Activated CD8-positive, alpha-beta memory T cell treated with anti-CD3 and anti-CD28 coated beads, Interleukin-2, amount 50 U/mL, for 24 hours (primary cell): ENCODE results near the gene OSBPL6.
A peak's percentile ranks its signal among the peaks of the same experiment; 100 is the strongest.
"Not testable (repeated sequence)": the region's sequence is repeated elsewhere in the genome, so short reads cannot be mapped to it uniquely, and the experiment has no call there.

Experiments
- DNase-seq: peaks from one replicate; pipeline ENCODE4 v3.0.0-alpha.2; 2020; ENCODE audit errors: extremely low read depth

Gene OSBPL6

GRCh38 chr2:178401994-178402437 lies 207.7 kb downstream of the OSBPL6 start:
- no peak for DNase-seq

DNA sequence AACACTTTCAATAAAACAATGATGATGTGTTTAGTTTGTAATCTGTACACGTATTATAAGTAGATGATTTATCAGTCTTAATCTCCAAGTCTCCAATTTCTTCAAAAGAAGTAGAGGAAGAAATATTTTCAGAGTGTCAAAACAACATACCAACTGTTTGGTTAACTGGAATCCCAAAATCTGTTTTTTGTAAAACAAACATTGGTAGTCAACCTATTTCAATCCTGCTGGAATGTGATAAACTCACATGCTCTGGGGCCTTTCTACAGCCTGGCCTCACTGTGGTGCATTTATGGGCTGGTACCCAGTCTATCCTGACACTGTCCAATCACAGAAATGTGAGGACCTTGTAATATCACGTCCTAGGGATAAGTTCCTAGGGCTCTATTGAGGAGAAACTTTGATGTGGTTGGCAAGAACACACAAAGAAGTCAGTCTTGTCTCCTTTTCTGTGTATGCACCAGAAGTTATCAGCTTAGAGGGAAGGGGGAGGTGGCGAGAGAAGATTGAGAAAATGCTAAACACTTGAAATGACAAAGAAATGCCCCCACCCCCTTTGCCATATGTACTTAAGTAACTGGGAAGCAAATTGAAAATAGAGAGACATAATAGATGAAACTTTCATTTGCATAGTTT lies 209.5 kb downstream of the OSBPL6 start:
- DNase-seq, result no peak

GRCh38 chr2:178404368-178404767 lies 210.1 kb downstream of the OSBPL6 start:
- DNase-seq, result no peak

DNA sequence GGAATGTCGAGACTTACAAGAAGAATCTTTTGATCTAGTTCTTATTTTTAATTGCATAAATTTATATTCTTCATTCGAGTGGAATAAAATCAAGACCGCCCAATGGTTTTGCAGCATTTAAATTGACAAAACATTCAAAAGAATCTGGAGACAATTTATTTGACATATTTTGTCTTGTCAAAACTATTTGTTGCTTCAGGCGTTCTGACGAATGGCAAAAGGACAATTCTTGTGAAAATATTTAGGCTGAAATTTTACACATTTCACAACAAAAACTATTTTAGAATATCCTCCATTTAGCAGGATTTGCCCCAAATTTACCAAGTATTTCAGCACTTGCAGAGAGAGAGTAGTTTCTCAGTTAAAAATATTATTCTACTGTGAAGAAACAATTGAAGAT lies 214.9 kb downstream of the OSBPL6 start:
- no peak for DNase-seq

GRCh38 chr2:178412047-178412446 lies 217.7 kb downstream of the OSBPL6 start:
- DNase-seq, result no peak

- not testable (repeated sequence) for DNase-seq
These were observed 218.1 kb downstream of the OSBPL6 start for GRCh38 chr2:178412453-178412852.

DNA sequence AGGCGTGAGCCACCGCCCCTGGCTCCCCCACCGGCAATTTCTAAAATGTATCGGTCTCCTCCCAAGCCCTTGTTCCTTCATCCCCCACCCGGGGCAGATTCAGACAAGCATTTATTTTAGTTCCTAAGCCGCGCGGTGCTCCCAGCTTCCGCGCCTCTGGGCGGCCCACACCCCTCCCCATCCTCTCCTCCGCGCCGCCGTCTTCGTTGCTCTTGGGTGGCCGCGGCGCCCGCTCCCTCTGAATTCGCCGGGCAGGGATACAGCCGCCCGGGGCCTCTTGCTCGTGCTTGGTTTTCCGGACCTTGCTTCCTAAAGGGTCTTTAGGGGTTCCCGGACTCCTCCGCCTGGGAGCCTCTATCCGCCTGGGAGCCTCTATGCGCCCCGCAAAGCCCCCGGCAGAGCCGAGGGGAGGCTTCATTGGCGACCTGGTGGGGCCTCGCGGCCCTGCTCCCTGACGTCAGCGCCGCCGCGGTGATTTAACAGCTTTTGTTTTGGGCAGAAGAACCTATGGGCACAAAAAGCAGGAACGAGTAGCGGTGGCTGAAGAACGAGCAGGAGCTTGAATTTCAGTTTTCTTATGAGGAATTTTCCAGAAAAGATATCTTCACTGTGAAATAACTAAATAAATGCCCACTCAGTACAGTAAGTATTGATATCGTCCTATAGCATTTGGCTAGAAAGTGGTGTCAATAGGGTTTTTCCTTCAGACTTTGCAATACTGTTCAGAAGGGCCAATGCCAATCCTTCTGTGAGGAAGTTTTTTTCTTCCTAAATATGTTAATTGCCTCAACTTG lies 219.4 kb downstream of the OSBPL6 start:
- peak; percentile 47 for DNase-seq

GRCh38 chr2:178414266-178415247 lies 220.2 kb downstream of the OSBPL6 start:
- peak; percentile 65 for DNase-seq

- no peak for DNase-seq
These were observed 221.7 kb downstream of the OSBPL6 start for GRCh38 chr2:178415979-178416378.

DNA sequence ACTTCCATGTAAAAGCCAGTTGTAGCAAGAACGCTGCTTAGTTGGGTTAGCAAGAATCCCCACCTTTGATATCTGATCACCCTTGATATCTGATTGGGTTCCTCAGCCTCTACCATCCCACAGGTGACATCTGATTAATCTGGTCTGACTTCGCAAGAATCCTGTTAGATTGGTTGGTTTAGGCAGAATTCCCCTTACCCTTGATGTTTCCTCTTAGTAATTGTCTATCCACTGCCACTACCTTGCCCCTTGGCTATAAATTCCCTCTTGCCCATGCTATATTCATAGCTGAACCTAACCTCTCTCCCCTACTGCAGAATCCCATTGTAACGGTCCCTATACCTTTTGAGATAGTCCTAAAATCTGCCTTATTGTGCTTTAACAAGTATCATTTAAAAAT lies 223.6 kb downstream of the OSBPL6 start:
- DNase-seq, result no peak

DNA sequence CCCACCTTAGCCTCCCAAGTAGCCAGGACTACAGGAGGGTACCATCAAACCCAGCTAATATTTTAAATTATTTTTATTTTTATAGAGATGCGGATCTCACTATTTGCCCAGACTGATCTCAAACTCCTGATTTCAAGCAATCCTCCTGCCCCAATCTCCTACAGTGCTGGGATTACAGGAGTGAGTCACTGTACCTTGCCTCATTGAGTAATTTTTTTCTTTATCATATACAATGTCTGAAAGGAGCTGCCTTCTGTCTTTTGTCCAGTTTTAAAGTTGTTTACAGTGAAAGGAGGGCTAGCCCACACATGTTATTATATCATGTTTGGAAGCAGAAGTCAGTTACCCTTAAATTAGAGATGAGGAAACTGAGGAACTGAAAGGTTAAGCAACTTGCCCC lies 224.1 kb downstream of the OSBPL6 start:
- no peak for DNase-seq

DNA sequence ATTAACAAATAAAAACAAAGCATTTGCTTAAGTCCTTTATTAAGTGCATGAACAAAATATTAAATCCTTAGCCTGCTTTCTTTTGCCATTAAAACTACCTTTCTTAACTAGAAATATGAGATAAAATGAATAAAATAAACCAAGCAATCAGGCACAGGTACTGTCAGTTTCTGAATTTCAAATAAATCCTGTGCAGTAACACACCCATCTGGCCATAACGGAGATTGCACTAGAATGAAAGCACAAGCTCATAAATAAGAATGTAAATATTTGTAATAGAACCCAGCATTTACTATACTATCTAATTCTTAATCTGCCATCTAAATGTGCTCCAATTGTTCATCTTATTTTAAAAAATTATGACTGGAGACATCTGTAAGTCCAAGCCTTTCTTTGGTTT lies 224.8 kb downstream of the OSBPL6 start:
- no peak for DNase-seq

DNA sequence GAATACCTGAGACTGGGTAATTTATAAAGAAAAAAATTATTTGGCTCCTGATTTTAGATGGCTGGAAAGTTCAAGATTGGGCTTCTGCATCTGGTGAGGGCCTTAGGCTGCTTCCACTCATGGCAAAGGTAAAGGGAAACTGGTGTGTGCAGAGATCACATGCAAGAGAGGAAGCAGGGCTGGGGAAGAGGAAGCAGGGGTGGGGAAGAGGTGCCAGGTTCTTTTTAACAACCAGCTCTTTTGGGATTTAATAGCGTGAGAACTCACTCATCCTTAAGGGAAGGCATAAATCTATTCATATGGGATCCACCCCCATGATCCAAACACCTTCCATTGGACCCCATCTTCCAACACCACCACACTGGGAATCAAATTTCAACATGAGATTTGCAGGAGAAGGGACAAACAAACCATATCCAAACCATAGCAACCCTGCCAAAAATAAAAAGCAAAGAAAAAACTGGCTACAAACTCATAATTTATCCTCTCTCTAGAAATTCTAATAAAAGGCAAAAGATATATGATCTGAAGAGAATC lies 226.2 kb downstream of the OSBPL6 start:
- no peak for DNase-seq

DNA sequence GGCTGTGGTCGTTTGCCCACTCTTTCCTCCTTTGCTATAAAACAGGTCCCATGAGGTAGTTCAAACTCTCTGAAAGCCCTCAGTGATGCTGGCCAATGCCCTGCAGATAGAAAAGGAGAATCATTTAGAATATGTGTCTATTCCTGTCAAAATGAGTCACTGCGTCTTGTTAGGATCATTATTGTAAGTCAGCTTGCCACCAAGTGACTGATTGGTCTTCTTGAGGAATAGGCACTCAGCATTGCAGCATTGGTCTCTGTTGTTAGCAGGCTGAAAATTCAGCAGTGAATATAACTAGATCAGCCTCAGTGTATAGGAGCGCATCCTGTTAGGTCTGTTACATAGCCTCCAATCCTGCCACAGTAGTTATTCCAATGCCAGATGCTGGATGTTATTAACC lies 227.8 kb downstream of the OSBPL6 start:
- no peak for DNase-seq

- DNase-seq, result not testable (repeated sequence)
These were observed 229.4 kb downstream of the OSBPL6 start for GRCh38 chr2:178423746-178424145.

DNA sequence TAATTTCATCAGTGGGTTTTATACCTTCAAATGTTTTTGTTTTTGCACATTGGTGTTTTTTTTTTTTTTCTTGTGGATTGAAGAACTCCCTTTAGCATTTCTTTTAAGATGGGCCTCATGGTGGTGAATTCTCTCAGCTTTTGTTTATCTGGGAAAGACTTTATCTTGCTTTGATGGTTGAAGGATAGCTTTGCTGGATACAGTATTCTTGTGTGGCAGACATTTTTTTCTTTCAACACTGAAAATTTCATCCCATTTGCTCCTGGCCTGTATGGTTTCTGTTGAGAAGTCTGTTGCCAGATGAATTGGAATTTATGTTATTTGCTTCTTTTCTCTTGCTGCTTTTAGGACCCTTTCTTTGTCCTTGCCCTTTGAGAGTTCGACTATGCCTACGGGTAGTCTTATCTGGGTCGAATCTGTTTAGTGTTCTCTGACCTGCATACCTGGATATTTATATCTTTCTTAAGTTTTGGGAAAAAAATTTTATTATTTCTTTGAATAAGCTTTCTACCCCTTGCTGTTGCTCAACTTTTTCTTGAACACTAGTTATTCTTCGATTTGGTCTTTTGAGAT lies 231.0 kb downstream of the OSBPL6 start:
- no peak for DNase-seq

DNA sequence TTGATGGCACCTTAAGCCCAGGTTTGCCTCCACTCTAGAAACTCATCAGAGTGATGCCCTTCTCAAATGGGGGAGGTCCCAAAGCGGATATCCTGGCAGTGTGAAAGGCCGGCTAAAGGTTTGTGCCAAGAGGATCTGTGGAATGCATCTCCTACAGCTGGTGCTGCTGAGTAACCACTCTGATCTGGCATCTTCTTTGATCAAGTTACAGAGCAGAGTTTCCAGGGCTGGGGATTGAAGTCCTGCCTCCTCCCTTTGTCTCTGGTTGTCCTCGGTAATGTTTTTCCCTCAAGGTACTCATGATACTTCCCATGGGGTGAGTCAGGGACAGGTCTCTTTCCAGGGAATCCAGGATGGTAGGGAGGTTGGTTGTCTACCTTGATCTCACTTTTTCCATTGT lies 232.1 kb downstream of the OSBPL6 start:
- no peak for DNase-seq

GRCh38 chr2:178427458-178427857 lies 233.1 kb downstream of the OSBPL6 start:
- no peak for DNase-seq

DNA sequence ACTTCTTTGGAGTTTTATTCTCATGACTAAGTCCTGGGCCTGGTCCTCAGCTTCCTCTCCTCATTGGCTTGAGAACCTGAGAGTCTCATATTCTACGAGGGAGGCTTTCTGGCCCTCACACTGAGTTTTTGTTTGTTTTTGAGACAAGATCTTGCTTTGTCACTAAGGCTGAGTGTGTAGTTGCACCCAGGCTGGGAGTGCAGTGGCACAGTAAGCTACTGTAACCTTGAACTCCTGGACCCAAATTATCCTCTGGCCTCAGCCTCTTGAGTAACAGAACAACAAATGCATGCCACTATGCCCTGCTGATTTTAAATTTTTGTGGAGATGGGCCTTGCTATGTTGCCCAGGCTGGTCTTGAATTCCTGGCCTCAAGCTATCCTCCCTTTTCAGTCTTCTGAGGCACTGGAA lies 234.1 kb downstream of the OSBPL6 start:
- DNase-seq, result no peak

GRCh38 chr2:178429336-178429735 lies 235.0 kb downstream of the OSBPL6 start:
- no peak for DNase-seq

DNA sequence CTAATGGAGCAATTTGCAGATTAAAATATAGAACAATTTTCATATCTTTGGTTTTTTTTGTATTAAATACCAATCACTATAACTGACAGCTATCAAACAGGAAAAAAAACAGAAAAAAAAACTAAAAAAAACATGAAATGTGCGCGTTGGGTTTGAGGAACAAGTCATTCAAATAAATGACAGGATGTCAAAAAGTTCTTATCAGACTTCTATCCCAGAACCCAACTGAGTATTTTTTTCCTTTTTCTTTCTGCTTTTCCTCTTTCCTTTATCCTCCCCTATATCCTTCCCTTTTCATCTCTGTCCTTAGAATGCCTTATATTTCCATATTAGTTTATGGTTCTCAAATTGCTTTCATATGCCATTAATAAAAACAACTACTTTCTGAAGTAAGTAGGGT lies 242.3 kb downstream of the OSBPL6 start:
- DNase-seq, result no peak

DNA sequence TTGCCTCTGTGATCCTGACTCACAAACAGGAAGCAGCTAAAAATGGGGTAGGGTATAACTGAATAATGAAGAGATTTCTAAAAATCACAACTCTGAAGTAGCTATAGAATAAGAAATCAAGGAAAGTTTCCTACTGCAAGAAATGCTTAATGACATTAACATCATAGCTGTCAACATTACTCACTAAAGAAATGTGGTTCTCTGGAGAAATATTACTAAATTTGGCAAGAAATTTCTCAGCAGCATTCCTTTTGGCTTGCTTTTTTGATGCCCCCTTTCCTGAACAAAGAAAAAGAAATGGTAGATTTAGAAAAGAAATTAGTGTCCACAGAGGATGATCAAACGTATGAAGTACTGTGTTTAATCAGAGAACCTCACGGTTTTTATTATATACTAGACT lies 247.1 kb downstream of the OSBPL6 start:
- no peak for DNase-seq
